ENCODE data around the gene USP40. TPM values are rescaled to one million over a fixed set of nuclear protein-coding genes. Genes with fewer than 3 reads are reported as not detected.

USP40 gene
- total and polyA plus RNA-seq, 2 of the 8 experiments (the other 6 are each of a cell fraction or from before 2014, with no cell fraction given): 12.0 to 15.7 TPM

- TF ChIP-seq RXRA (IDR thresholded peaks at IDR 0.05; ENCODE audit: insufficient read depth, low read depth, low read length): no peak
- TF ChIP-seq TAF1 (IDR thresholded peaks at IDR 0.05; ENCODE audit: low read depth, low read length): no peak
- no peak for TF ChIP-seq RAD21 (IDR thresholded peaks at IDR 0.05 in 1 of 2, conservative IDR thresholded peaks at IDR 0.05 in 1 of 2; ENCODE audit: low read depth in 2 of 2, low read length in 2 of 2)
- TF ChIP-seq POLR2A (IDR thresholded peaks at IDR 0.05; ENCODE audit: control extremely low read depth in 1 of 2, low read depth in 2 of 2, low read length in 2 of 2): no peak
- TF ChIP-seq, protein P1, sequence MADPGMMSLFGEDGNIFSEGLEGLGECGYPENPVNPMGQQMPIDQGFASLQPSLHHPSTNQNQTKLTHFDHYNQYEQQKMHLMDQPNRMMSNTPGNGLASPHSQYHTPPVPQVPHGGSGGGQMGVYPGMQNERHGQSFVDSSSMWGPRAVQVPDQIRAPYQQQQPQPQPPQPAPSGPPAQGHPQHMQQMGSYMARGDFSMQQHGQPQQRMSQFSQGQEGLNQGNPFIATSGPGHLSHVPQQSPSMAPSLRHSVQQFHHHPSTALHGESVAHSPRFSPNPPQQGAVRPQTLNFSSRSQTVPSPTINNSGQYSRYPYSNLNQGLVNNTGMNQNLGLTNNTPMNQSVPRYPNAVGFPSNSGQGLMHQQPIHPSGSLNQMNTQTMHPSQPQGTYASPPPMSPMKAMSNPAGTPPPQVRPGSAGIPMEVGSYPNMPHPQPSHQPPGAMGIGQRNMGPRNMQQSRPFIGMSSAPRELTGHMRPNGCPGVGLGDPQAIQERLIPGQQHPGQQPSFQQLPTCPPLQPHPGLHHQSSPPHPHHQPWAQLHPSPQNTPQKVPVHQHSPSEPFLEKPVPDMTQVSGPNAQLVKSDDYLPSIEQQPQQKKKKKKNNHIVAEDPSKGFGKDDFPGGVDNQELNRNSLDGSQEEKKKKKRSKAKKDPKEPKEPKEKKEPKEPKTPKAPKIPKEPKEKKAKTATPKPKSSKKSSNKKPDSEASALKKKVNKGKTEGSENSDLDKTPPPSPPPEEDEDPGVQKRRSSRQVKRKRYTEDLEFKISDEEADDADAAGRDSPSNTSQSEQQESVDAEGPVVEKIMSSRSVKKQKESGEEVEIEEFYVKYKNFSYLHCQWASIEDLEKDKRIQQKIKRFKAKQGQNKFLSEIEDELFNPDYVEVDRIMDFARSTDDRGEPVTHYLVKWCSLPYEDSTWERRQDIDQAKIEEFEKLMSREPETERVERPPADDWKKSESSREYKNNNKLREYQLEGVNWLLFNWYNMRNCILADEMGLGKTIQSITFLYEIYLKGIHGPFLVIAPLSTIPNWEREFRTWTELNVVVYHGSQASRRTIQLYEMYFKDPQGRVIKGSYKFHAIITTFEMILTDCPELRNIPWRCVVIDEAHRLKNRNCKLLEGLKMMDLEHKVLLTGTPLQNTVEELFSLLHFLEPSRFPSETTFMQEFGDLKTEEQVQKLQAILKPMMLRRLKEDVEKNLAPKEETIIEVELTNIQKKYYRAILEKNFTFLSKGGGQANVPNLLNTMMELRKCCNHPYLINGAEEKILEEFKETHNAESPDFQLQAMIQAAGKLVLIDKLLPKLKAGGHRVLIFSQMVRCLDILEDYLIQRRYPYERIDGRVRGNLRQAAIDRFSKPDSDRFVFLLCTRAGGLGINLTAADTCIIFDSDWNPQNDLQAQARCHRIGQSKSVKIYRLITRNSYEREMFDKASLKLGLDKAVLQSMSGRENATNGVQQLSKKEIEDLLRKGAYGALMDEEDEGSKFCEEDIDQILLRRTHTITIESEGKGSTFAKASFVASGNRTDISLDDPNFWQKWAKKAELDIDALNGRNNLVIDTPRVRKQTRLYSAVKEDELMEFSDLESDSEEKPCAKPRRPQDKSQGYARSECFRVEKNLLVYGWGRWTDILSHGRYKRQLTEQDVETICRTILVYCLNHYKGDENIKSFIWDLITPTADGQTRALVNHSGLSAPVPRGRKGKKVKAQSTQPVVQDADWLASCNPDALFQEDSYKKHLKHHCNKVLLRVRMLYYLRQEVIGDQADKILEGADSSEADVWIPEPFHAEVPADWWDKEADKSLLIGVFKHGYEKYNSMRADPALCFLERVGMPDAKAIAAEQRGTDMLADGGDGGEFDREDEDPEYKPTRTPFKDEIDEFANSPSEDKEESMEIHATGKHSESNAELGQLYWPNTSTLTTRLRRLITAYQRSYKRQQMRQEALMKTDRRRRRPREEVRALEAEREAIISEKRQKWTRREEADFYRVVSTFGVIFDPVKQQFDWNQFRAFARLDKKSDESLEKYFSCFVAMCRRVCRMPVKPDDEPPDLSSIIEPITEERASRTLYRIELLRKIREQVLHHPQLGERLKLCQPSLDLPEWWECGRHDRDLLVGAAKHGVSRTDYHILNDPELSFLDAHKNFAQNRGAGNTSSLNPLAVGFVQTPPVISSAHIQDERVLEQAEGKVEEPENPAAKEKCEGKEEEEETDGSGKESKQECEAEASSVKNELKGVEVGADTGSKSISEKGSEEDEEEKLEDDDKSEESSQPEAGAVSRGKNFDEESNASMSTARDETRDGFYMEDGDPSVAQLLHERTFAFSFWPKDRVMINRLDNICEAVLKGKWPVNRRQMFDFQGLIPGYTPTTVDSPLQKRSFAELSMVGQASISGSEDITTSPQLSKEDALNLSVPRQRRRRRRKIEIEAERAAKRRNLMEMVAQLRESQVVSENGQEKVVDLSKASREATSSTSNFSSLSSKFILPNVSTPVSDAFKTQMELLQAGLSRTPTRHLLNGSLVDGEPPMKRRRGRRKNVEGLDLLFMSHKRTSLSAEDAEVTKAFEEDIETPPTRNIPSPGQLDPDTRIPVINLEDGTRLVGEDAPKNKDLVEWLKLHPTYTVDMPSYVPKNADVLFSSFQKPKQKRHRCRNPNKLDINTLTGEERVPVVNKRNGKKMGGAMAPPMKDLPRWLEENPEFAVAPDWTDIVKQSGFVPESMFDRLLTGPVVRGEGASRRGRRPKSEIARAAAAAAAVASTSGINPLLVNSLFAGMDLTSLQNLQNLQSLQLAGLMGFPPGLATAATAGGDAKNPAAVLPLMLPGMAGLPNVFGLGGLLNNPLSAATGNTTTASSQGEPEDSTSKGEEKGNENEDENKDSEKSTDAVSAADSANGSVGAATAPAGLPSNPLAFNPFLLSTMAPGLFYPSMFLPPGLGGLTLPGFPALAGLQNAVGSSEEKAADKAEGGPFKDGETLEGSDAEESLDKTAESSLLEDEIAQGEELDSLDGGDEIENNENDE (IDR thresholded peaks at IDR 0.05; ENCODE audit: insufficient replicate concordance, low read length): no peak
- no peak for TF ChIP-seq EP300 (IDR thresholded peaks at IDR 0.05; ENCODE audit: borderline replicate concordance in 1 of 2, low read depth in 2 of 2, low read length in 2 of 2)
Observed at GRCh38 chr2:233572468-233572867, 5.9 kb upstream of the USP40 start (continued).
